Neutrophil (primary cell): ENCODE results near the gene ADD1.

Source experiments
- H3K27ac ChIP-seq: fragments of 200-600 bp; sonication (generic); 2 replicates; pipeline ENCODE4 v1.5.1; 2016; ENCODE audit warnings: mild to moderate bottlenecking, moderate library complexity
- H3K27me3 ChIP-seq: fragments of 200-600 bp; sonication (generic); 2 replicates; pipeline ENCODE4 v1.6.0; 2016; ENCODE audit warnings: mild to moderate bottlenecking
- H3K36me3 ChIP-seq: fragments of 200-600 bp; sonication (generic); 2 replicates; pipeline ENCODE4 v1.5.1; 2017
- H3K4me1 ChIP-seq, 2 experiments: fragments of 200-600 bp in 1 of 2; sonication (generic) in 1 of 2; 1 replicate in 1 of 2; 2 replicates in 1 of 2; pipeline versions ENCODE4 v1.5.1 to v1.6.1; 2013 to 2016; ENCODE audit warnings: low read depth in 1 of 2, low read length in 1 of 2, mild to moderate bottlenecking in 1 of 2, moderate library complexity in 1 of 2; ENCODE audit not compliant: control insufficient read depth in 1 of 2, insufficient read depth in 1 of 2
- H3K4me3 ChIP-seq, 2 experiments: fragments of 200-600 bp in 1 of 2; sonication (generic) in 1 of 2; 1 replicate in 1 of 2; 2 replicates in 1 of 2; pipeline ENCODE4 v1.5.1; 2013 to 2016; ENCODE audit warnings: low read depth in 1 of 2, low read length in 1 of 2, mild to moderate bottlenecking in 1 of 2, moderate library complexity in 1 of 2
- H3K9me3 ChIP-seq: fragments of 200-600 bp; sonication (generic); 2 replicates; pipeline ENCODE4 v1.5.1; 2016
- CTCF ChIP-seq: fragments of 200-600 bp; sonication (generic); IDR thresholded peaks from 2 replicates; pipeline ENCODE4 v1.5.1; 2016; ENCODE audit warnings: antibody characterized with exemption

The ADD1 gene

DNA sequence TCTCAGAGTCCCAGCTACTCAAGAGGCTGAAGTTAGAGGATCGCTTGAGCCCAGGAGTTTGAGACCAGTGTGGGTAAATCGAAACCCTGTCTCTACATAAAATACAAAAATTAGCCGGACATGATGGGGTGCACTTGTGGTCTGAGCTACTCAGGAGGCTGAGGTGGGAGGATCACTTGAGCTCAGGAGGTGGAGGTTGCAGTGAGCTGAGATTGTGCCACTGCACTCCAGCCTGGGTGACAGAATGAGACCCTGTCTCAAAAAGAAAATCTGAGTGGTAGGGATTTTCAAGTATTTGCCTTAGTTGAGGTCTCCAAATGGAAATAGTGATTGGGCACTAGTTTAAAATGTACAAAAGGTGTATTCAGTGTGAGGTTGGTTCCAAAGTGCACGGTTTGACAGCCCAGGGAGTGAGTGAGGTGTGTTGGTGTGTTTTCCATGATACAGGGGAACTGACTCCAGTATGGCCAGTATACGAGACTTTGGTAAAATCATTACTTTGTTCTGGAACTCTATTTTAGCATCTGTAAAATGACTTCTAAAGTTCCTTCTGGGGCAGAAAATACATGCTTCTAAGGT, 13.8 kb downstream of the ADD1 start:
- Histone ChIP-seq H3K36me3 (peaks cover 15% of the 10 kb centered on the region), H3K27me3 (no peaks in the 10 kb centered on the region), H3K27ac (no peak overlapping the region), H3K4me3 (no peak overlapping the region), H3K4me1 (peaks cover 55 to 63% of the 10 kb centered on the region in 2 experiments), H3K9me3 (no peaks in the 10 kb centered on the region)
- TF ChIP-seq CTCF: no peak

DNA sequence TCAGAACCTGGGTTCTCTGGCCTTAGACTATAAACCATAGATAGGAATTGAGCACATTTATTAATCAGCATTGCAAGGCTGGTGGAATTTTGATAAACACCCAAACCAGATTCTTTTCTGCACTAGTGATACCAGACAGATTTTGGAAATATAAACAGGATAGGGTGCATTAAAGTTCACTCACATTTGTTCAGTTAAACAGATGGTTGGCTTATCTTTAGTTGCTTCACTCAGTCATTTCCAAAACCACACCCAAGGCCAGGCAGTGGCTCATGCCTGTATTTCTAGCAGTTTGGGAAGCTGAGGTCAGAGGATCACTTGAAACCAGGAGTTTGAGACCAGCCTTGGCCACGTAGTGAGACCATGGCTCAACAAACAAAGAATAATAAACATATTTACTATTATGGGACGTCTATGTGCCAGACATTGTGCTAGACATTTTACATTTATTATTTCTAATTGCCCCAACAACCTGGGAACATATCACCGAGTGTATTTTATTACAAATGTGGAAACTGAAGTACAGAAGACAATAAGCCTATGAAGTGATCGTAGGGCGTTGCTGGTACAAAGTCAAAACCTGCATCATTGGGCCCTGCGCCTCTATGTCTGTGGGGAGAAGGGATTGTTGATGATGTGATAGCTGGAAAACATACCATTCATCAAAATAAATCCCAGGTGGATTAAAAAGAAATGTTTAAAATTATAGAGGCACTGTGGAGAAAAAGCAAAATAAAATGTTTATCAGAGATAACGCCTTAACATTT, 15.0 kb downstream of the ADD1 start:
- Histone ChIP-seq H3K9me3 (no peaks in the 10 kb centered on the region), H3K4me1 (peaks cover 62 to 63% of the 10 kb centered on the region in 2 experiments), H3K36me3 (peaks cover 14% of the 10 kb centered on the region), H3K27me3 (no peaks in the 10 kb centered on the region), H3K4me3 (no peak overlapping the region), H3K27ac (peak overlapping the region; percentile 74)
- no peak for TF ChIP-seq CTCF

GRCh38 chr4:2859514-2859913, 15.9 kb downstream of the ADD1 start:
- H3K27me3 ChIP-seq: no peaks in the 10 kb centered on the region
- no peaks in the 10 kb centered on the region for H3K9me3 ChIP-seq
- no peak for TF ChIP-seq CTCF
- peaks cover 61 to 67% of the 10 kb centered on the region in 2 experiments for H3K4me1 ChIP-seq
- H3K36me3 ChIP-seq: peaks cover 5% of the 10 kb centered on the region
- peak overlapping the region; percentile 74 for H3K27ac ChIP-seq
- no peak overlapping the region for H3K4me3 ChIP-seq

DNA sequence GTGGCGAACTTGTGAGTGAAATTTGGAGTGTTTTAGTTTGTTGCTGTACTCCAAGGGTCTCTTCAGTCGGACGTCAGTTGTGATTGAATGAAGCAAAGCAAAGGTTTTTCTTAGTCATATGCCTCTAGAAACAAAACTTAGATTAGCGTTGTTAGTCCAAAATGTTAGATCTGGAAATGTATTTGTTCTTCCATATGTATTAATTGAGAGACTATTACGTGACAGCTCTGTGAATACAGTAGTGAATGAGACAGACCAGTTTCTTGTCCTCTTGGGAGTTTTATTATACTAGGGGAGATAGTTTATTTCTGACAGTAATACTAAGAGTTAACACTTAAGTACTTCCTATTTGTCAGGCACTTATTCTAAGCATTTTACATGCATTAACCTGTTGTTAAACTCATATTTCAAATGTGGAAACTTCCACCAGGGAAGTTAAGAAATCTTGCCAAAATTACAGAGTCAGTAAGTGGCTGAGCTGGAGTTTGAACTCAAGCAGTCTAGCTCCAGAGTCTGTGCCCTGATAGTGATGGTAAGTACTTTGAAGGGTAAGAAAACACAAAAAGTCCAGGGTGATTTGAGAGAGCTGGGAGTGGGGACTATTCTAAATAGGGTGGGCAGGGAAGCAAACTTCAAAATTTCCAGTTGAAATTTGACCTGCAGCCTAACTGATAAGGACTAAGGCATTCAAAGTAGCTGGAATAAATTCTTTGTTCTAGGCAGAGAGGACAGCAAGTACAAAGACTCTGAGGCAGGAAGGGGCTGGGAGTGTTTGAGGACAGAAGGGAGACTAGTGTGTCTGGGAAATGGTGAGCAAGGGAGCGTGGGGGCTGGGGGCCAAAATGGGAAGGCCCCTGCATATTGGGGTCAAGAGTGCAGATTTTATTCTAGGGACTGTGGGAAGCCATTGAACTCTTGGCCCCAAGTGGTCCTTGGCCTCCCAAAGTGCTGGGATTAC, 17.0 kb downstream of the ADD1 start:
- TF ChIP-seq CTCF: no peak
- Histone ChIP-seq H3K9me3 (no peaks in the 10 kb centered on the region), H3K27me3 (no peaks in the 10 kb centered on the region), H3K4me1 (peaks cover 64 to 70% of the 10 kb centered on the region in 2 experiments), H3K27ac (peak overlapping the region; percentile 74), H3K36me3 (no peaks in the 10 kb centered on the region), H3K4me3 (peak overlapping the region in 1 of 2 experiments; percentile 15)

GRCh38 chr4:2861631-2862436, 18.2 kb downstream of the ADD1 start:
- H3K27ac ChIP-seq: peak overlapping the region; percentile 74
- H3K9me3 ChIP-seq: no peaks in the 10 kb centered on the region
- no peaks in the 10 kb centered on the region for H3K36me3 ChIP-seq
- no peaks in the 10 kb centered on the region for H3K27me3 ChIP-seq
- no peak overlapping the region for H3K4me3 ChIP-seq
- TF ChIP-seq CTCF: no peak
- peaks cover 64 to 70% of the 10 kb centered on the region in 2 experiments for H3K4me1 ChIP-seq
